Kidney (tissue), 14 donors: Measurements from ENCODE around the gene GABRB2. TPM values are rescaled to one million over a fixed set of nuclear protein-coding genes. Genes with fewer than 3 reads are reported as not detected.

Experiments used
- DNase-seq, 5 donors: peaks; one replicate each; pipeline ENCODE4 v3.0.0-alpha.2; 2013 to 2020
- FAIRE-seq: peaks from 2 replicates; lab custom pipeline; 2012; peaks lifted over from hg19 to GRCh38; lab: Jason Lieb, UNC
- H3K27ac ChIP-seq, 2 donors: one replicate each; pipeline ENCODE4 v1.7.0; 2013; ENCODE audit warnings: low read depth in 2 of 2, low read length in 2 of 2, inconsistent platforms in 1 of 2
- H3K27me3 ChIP-seq: one replicate; pipeline ENCODE4 v1.7.1; 2013; ENCODE audit warnings: low read length, inconsistent platforms; ENCODE audit not compliant: control insufficient read depth, insufficient read depth
- H3K36me3 ChIP-seq, 3 donors: one replicate each; pipeline versions ENCODE4 v1.7.0 to v1.7.1; 2013; ENCODE audit warnings: low read length in 3 of 3, control low read depth in 1 of 3, inconsistent platforms in 1 of 3; ENCODE audit not compliant: insufficient read depth in 3 of 3, control insufficient read depth in 2 of 3
- H3K4me1 ChIP-seq, 3 donors: one replicate each; pipeline versions ENCODE4 v1.7.0 to v1.7.1; 2013; ENCODE audit warnings: low read length in 3 of 3, inconsistent platforms in 1 of 3, low read depth in 1 of 3; ENCODE audit not compliant: control insufficient read depth in 2 of 3, insufficient read depth in 2 of 3
- H3K4me3 ChIP-seq, 3 donors: one replicate each; pipeline versions ENCODE4 v1.7.0 to v1.8.1; 2013; ENCODE audit warnings: low read length in 3 of 3, control low read depth in 1 of 3, inconsistent platforms in 1 of 3
- H3K9ac ChIP-seq, 3 donors: one replicate each; pipeline versions ENCODE4 v1.7.0 to v1.7.1; 2013; ENCODE audit warnings: low read length in 3 of 3, control low read depth in 1 of 3, inconsistent platforms in 1 of 3
- H3K9me3 ChIP-seq, 3 donors: one replicate each; pipeline versions ENCODE4 v1.7.0 to v1.7.1; 2013; ENCODE audit warnings: low read length in 3 of 3, control low read depth in 1 of 3, inconsistent platforms in 1 of 3; ENCODE audit not compliant: control insufficient read depth in 2 of 3, insufficient read depth in 1 of 3
- intact Hi-C: fragments of 100-400 bp; cut with DNase I; formaldehyde crosslinking; loops from one replicate; pipeline ENCODE4 v1.11.1; 2022
- polyA plus RNA-seq: library from polyadenylated mRNA; stranded (reverse); fragments of 350-450 nt; fragmentation: Illumina TruSeq; extraction: RNeasy Lipid Tissue Mini Kit (QIAGEN cat#74804); gene quantifications from one replicate; pipeline ENCODE4 v1.2.3, GENCODE V29; 2014; ENCODE audit warnings: low read depth, low replicate concordance; ENCODE audit not compliant: insufficient read depth
- total RNA-seq: library from RNA; stranded (reverse); fragmentation: NEBNext Ultra II Directional; extraction: Animal tissue kit (Norgen Biotek cat#: 25700); gene quantifications from one replicate; pipeline ENCODE4 v1.2.1, GENCODE V29; 2021
- TF ChIP-seq, protein P1 (sequence below): IDR thresholded peaks from 3 replicates; pipeline ENCODE4 v1.5.1; 2012; ENCODE audit warnings: mild to moderate bottlenecking, moderate library complexity, borderline replicate concordance; ENCODE audit not compliant: insufficient read depth; ENCODE audit errors: extremely low read depth
- donor health status: control.
- donor health status: control.
- donor health status: control.
- donor health status: control.
- donor health status: control.
- donor health status: DM: yes; HTN: yes; CAD: no.
- donor health status: Normal renal cell carcinoma (clear cell type).

Gene GABRB2
- total and polyA plus RNA-seq, 2 donors from 2014 or later, result 0.90 to 4.4 TPM

DNA sequence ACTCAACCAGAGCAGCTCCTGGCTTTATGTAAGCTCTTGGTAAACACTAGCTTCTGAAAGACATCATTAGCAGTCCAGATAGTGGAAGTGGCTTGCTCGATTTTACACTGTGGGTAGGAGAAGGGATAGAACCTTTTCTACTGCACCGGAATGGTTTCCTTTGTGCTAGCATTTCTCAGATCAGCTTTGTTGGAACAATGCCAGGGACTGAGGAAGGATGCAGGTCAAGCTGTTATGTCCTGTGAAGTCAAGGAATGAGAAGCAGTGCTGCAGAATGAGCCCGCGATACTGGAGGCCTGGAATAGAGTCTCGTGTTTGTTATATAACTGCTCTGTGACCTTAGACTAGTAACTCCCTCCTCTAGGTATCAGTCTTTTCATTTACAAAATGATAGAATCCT lies 233.6 kb downstream of the GABRB2 start:
- intact Hi-C loops, result no loop called here
- FAIRE-seq (no peak), DNase-seq (no peak)

DNA sequence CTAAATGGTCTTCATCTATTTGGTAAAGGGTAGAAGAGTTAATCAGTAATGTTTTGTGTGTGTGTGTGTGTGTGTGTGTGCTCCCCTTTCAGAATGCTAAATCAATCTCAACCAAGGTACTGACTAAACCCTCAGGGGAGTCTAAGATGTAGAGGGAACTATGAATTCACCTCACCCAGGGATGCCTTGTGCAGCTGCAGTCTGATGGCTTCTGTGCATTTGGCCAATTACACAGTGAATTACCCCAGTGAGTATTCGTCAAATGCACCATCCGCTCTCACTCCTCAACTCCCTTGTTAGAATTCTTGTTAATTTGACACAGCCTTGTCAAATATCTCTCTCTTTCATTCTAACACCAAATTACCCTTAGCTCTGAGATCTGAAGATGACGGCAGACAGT lies 234.6 kb downstream of the GABRB2 start:
- H3K4me3 ChIP-seq, result no peak overlapping the region
- TF ChIP-seq, protein P1, sequence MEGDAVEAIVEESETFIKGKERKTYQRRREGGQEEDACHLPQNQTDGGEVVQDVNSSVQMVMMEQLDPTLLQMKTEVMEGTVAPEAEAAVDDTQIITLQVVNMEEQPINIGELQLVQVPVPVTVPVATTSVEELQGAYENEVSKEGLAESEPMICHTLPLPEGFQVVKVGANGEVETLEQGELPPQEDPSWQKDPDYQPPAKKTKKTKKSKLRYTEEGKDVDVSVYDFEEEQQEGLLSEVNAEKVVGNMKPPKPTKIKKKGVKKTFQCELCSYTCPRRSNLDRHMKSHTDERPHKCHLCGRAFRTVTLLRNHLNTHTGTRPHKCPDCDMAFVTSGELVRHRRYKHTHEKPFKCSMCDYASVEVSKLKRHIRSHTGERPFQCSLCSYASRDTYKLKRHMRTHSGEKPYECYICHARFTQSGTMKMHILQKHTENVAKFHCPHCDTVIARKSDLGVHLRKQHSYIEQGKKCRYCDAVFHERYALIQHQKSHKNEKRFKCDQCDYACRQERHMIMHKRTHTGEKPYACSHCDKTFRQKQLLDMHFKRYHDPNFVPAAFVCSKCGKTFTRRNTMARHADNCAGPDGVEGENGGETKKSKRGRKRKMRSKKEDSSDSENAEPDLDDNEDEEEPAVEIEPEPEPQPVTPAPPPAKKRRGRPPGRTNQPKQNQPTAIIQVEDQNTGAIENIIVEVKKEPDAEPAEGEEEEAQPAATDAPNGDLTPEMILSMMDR, result no peak
- no peaks in the 10 kb centered on the region for H3K9me3 ChIP-seq
- H3K4me1 ChIP-seq, result no peaks in the 10 kb centered on the region
- H3K27ac ChIP-seq, result no peak overlapping the region
- FAIRE-seq (no peak), DNase-seq (peak in 1 of 5 donors; percentile 8)
- intact Hi-C loops, result no loop called here
- H3K9ac ChIP-seq, result no peak overlapping the region
- no peaks in the 10 kb centered on the region for H3K36me3 ChIP-seq
- no peaks in the 10 kb centered on the region for H3K27me3 ChIP-seq

More for the DNA sequence above, 233.6 kb downstream of the GABRB2 start:
- no peak overlapping the region for H3K4me3 ChIP-seq
- H3K9ac ChIP-seq, result no peak overlapping the region
- no peak overlapping the region for H3K27ac ChIP-seq
- TF ChIP-seq, protein P1, result no peak
- H3K36me3 ChIP-seq, result no peaks in the 10 kb centered on the region
- no peaks in the 10 kb centered on the region for H3K4me1 ChIP-seq
- no peaks in the 10 kb centered on the region for H3K27me3 ChIP-seq
- H3K9me3 ChIP-seq, result no peaks in the 10 kb centered on the region

DNA sequence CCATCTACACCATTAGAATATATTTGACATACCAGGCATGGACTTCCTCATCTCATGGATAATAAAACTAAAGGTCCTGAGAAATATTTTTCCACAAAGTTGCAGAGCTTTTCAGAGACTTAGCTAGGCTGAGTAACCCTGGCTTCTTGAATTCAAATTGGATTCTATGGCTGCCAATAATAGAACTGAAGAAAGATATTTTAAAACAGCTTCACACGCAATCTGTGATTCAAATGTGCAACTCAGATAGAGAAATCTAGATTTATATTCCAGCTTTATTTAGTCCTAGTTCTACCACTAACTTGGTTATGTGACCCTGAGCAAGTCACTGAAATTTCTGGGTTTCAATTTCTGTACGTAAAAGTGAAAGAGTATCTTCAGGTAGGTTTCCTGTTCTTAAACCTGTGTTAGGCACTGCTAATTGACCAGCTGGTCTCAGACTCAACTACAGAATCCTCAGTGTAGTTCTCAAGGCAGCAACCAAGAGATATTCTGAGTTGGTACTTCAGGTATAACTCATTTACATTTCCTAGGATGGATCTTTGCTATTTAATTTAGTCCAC lies 235.3 kb downstream of the GABRB2 start:
- Histone ChIP-seq H3K9ac (no peak overlapping the region), H3K4me1 (peaks cover 0 to 1% (median 0%) of the 10 kb centered on the region in 3 donors), H3K36me3 (no peaks in the 10 kb centered on the region), H3K9me3 (no peaks in the 10 kb centered on the region), H3K27me3 (no peaks in the 10 kb centered on the region), H3K27ac (no peak overlapping the region), H3K4me3 (no peak overlapping the region)
- DNase-seq (no peak), FAIRE-seq (no peak)
- intact Hi-C loops, result no loop called here
- TF ChIP-seq, protein P1, result no peak
